HG03103 (cell line): ENCODE measurements around the gene TMEM209.
"Not testable (repeated sequence)": the region's sequence is repeated elsewhere in the genome, so short reads cannot be mapped to it uniquely, and the experiment has no call there.

ENCODE experiments used
- ATAC-seq: cut with Tn5 transposase; IDR thresholded peaks from one replicate; pipeline ENCODE4 v1.9.1; 2021; ENCODE audit warnings: low read depth; ENCODE audit not compliant: unreplicated experiment

TMEM209 gene

DNA sequence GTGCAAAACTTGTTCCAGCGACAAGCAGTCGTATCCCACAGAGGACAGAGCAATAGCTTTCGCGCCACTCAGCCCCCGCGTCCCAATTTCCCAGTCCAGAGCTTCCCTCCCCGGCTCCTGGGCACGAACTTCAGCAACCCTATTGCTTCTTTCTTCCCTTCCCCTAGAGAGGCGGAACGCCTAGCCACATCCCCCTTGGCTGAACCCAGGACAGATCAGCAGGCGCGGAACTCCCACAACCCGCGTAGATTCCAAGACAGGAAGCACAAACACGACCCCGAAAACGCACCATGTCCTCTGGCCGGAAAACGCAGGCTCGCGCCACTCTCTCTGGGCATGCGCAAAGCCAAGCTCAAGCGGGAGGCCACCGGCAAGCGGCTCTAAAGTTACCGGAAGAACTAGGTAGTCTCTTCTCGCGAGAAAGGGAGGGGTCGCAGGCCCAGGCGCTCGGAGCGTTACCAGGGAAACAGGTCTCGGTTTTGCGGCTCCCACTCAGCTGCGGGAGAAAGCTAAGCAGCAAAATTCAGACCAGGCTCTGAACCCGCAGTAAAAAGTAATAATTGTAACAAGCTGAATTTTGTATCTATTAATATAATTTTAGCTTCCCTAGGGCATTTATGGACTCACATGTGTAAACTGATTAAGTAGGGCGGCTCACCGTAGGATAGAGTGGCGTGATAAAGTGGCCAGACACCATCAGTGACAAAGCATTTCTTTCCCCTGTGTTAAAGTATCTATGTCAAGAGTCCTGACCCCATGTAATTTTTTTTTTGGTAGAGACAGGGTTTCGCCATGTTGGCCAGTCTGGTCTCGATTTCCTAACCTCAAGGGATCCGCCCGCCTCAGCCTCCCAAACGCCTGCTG, at the start of gene TMEM209:
Gene TMEM209, minus strand, starts transcription at position 323 of the 864 bp plus-strand sequence. Its CDS starts 31 bp downstream, at position 292.
- ATAC-seq, result peak; percentile 94

GRCh38 chr7:130254555-130254954, 49.3 kb upstream of the TMEM209 start:
- ATAC-seq, result no peak

- not testable (repeated sequence) for ATAC-seq
These were observed 44.4 kb upstream of the TMEM209 start for GRCh38 chr7:130249626-130250025.

DNA sequence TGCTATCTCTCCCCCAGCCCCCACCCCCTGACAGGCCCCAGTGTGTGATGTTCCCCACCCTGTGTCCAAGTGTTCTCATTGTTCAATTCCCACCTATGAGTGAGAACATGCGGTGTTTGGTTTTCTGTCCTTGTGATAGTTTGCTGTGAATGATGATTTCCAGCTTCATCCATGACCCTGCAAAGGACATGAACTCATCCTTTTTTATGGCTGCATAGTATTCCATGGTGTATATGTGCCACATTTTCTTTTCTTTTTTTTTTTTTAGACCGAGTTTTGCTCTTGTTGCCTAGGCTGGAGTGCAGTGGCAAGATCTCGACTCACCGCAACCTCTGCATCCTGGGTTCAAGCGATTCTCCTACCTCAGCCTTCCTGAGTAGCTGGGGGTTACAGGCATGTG, 43.6 kb upstream of the TMEM209 start:
- not testable (repeated sequence) for ATAC-seq

DNA sequence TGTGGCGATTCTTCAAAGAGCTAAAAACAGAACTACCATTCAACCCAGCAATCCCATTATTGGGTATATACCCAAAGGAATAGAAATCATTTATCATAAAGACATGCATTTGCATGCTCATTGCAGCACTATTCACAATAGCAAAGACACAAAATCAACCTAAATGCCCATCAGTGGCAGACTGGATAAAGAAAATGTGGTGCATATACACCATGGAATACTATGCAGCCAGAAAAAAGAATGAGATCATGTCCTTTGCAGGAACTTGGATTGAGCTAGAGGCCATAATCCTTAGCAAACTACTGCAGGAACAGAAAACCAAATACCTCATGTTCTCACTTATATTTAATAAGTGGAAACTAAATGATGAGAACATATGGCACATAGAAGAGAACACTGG, 41.3 kb upstream of the TMEM209 start:
- not testable (repeated sequence) for ATAC-seq

- ATAC-seq, result not testable (repeated sequence)
These were observed 38.3 kb upstream of the TMEM209 start for GRCh38 chr7:130243486-130243885.

DNA sequence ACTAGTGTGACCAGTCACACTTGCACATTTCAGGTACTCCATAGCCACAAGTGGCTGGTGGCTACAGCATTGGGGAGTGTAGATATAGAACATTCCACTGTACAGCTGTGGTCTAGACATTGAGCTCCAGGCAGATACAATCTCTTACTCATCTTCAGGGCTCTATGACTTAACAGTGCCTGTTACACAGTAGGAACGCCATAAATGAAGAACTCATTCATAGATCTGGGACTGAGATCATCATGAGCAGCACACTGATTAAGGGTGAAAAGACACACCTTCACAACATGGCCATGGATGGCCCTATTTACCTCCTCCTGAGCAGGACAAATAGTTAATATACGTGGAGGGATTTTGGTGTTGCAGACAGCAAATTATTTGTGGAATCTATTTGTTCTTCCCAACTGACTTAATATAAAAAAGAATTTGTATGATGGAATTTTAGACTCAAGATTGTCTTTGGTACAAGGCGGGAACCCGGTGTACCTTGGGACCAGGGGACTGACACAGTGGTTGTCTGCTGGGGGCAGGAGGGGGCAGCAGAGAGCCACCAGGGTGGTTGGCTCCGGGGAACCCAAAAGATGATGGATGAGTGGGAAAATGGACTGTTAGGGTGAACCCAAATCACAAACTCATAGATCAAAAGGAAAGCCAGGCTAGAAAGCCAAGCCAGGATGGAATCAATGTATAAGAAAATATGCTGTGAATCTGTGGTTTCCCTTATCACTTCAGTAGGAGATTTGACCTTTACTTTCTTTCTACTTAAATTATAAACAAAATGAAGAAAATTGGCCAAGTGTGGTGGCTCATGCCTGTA, 37.2 kb upstream of the TMEM209 start:
- ATAC-seq, result no peak

- no peak for ATAC-seq
These were observed 35.0 kb upstream of the TMEM209 start for GRCh38 chr7:130240240-130240639.

DNA sequence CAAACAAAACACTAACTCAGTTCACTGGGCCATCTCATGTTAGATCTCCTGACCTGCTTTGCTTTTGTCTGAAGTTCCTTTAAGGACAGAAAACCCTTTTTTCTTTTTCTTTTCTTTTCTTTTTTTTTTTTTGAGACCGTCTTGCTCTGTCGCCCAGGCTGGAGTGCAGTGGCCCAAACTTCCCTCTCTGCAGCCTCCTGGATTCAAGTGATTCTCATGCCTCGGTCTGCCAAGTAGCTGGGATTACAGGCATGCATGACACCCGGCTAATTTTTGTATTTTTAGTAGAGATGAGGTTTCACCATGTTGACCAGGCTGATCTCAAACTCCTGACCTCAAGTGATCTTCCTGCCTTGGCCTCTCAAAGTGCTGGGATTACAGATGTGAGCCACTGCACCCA, 31.2 kb upstream of the TMEM209 start:
- not testable (repeated sequence) for ATAC-seq

GRCh38 chr7:130234078-130234477, 28.9 kb upstream of the TMEM209 start:
- no peak for ATAC-seq

DNA sequence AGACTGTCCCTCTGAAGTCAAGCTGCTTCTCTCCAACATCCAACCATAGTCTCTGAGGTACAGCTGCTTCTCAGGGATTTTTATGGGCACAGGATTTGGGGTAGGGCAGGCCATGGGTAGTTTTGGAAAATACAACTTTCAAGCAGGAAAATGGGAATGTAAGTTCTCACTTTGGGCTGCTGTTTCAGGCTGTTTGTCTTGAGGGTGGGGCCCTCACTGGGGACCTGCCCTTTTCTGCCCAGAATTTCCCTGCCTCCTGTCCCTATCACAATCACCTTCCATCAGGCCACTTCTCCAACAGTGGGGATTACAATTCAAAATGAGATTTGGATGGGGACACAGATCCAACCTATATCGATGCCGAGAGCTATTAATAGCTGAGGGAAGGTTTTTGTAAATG, 27.0 kb upstream of the TMEM209 start:
- ATAC-seq, result no peak

DNA sequence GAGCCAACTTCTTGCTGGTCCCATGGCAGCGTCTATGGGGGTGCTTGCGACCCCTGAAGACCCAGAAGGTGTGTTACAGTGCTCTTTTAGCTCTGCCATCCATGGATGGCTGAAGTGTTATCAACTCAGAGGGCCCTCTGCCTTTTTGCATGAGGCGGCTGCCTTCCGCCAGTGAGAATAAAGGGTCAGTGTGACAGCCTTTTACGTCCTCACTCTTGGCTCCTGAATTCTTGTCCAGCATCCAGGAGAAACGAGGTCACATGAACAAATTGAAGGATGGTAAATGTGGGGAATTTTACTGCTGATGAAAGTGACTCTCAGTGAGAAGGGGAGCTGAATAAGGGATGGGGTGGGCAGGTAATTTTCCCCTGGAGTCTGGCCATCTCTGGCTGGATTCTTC, 26.6 kb upstream of the TMEM209 start:
- ATAC-seq, result no peak

- ATAC-seq, result not testable (repeated sequence)
These were observed 24.8 kb upstream of the TMEM209 start for GRCh38 chr7:130229981-130230380.

- ATAC-seq, result no peak
These were observed 23.8 kb upstream of the TMEM209 start for GRCh38 chr7:130228840-130229502.

DNA sequence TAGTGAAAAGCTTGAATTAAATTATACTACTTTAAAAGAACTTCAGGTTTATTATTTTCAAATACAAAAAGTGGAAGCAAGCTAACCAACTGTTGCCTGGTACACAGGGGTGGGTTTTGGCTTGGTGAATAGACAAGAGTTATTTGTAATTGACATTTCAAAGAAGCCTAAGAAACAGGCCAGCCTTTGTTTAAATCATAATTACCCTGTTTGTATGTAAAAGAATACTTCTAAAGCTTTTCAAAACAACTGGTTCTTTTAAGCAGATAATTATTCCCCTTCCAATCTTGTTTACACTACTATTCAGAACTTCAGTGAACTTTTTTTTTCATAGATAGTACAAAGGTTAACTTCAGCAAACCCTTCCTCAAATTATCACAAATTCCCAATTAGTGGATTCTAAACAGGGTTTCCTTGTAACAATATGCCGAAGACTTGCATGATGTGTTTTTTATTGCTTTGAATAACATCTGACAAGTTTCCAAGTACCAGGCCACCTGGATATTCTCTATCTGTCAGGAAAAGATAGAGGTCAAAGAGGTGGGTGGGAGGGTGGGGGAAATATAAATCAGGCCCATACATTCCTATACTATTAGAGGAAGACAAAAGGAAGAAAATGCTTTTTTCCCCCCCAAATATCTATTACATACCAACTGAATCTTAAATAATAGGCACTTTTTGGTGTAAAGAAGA, 22.8 kb upstream of the TMEM209 start:
- no peak for ATAC-seq

DNA sequence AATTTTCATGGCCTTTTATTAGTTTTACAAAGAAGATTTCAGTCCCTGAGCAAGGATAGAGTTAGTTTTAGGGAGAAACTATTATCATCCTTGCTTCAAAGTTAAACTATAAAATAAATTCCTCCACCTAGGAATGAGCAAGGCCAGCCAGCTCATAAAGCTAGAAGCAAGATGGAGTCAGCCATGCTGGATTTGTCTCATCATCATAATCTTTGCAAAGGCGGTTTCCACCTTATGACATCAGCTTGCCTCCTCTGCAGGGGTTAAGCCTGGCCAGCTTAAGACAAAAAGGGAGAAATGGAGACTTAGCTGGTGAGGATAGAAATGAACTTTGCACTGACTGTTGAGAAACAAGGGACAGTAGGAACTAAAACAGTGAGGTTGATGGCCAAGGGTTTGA, 21.1 kb upstream of the TMEM209 start:
- ATAC-seq, result no peak

DNA sequence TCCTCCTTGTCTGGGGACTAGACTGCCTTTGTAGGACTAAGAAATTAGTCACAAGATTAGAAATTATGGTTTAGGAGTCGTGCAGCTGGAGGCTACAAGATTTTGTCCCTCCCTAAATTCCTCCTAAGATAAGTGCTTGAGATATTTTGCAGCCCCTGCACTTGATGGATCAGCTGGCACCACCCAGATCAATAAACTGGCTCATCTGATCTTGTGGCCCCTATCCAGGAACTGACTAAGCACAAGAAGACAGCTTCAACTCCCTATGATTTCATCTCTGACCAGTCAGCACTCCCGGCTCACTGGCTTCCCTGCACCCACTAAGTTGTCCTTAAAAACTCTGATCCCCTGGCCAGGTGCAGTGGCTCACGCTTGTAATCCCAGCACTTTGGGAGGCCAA, 19.7 kb upstream of the TMEM209 start:
- not testable (repeated sequence) for ATAC-seq

DNA sequence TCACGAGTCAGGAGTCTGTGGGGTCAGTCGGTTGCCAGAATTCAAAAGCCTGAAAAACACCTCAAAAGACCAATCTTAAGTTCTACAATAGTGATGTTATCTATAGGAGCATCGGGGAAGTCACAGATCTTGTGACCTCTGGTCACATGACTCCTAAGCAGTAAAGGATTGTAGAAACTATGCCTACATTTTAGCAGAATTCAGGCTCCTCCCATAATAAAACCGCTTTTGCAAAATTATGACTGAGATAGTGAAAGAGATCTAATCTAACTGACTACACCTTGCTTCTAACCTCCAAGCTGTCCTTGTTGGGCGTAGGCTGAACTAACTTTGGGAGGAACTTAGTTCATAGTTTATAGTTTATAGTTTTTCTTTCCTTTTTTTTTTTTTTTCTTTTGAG, 19.0 kb upstream of the TMEM209 start:
- no peak for ATAC-seq

DNA sequence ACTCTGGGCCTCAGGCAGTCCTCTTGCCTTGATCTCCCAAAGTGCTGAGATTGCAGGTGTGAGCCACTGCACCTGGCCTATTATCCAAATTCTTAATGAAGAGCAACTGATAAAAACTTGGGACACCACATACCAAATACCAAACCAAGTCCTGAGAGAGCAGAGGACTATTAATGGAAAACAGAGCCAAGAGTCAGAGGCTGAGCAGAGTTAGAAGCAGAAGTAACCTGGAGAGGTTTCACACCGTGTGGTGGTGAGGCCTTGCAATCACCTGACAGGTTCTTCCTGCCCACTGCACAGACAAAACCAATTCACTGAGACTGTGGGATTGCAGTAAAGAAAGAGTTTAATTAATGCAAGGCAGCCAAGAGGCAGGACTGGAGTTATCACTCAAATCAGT, 18.4 kb upstream of the TMEM209 start:
- ATAC-seq, result no peak

GRCh38 chr7:130221746-130222145, 16.5 kb upstream of the TMEM209 start:
- ATAC-seq, result no peak
